K562 (cell line): Measurements from ENCODE around the gene TMEM30A. TPM values are rescaled to one million over a fixed set of nuclear protein-coding genes. Genes with fewer than 3 reads are reported as not detected.

Experiments
- ATAC-seq: fragments of 200-7000 bp; cut with Tn5 transposase; 3 replicates; pipeline ENCODE4 v1.9.1; 2020; ENCODE audit warnings: moderate library complexity
- BruUV-seq: library from RNA; stranded (reverse); fragments of 400-500 nt; replicated peaks from 2 replicates; lab custom pipeline; 2021; lab: Mats Ljungman, UMichigan
- CTCF ChIA-PET: fragments of 300-600 bp; formaldehyde crosslinking; extraction: SDS; loops from one replicate; lab custom pipeline; 2021; ENCODE audit warnings: low intra/inter-chr PET ratio; lab: Yijun Ruan, JAX
- POLR2A ChIA-PET: fragments of 300-600, 350-650 bp; sonication (Branson Sonifier 250); formaldehyde crosslinking; extraction: SDS; loops from one replicate; lab custom pipeline; 2021; ENCODE audit warnings: antibody characterized with exemption, inconsistent platforms; lab: Yijun Ruan, JAX
- DNase-seq, 4 experiments: peaks; one replicate each; pipeline versions ENCODE4 v3.0.0 to v3.0.0-alpha.2; 2011 to 2018; ENCODE audit warnings: low spot score in 3 of 4, mixed read lengths in 3 of 4; ENCODE audit errors: extremely low read depth in 1 of 4
- FAIRE-seq: peaks from 2 replicates; lab custom pipeline; 2011; peaks lifted over from hg19 to GRCh38; lab: Jason Lieb, UNC
- H2AFZ ChIP-seq: 2 replicates; pipeline ENCODE4 v1.6.0; 2011; ENCODE audit warnings: low read depth, low read length, control low read depth, inconsistent platforms
- H3K27ac ChIP-seq: fragments of 200-600 bp; 3 replicates; pipeline ENCODE4 v1.8.0; 2011; ENCODE audit warnings: low read depth, mild to moderate bottlenecking, control low read depth, inconsistent platforms, low read length, moderate library complexity, mixed read lengths; ENCODE audit errors: extremely low read depth
- H3K27me3 ChIP-seq, 2 experiments: fragments of 300-600 bp in 1 of 2; 2 replicates in 1 of 2; 3 replicates in 1 of 2; pipeline versions ENCODE4 v1.6.0 to v1.8.0; 2011; ENCODE audit warnings: inconsistent platforms in 2 of 2, low read length in 2 of 2, mild to moderate bottlenecking in 1 of 2, mixed read lengths in 1 of 2, moderate library complexity in 1 of 2; ENCODE audit not compliant: control insufficient read depth in 2 of 2, insufficient read depth in 2 of 2
- H3K36me3 ChIP-seq: fragments of 300-600 bp; 3 replicates; pipeline ENCODE4 v1.8.0; 2011; ENCODE audit warnings: mild to moderate bottlenecking, low read length, inconsistent platforms; ENCODE audit not compliant: control insufficient read depth, insufficient read depth
- H3K4me1 ChIP-seq, 2 experiments: fragments of 200-600 bp in 1 of 2; replicated peaks in 1 of 2; 2 replicates in 1 of 2; 3 replicates in 1 of 2; pipeline versions ENCODE4 v1.5.1 to v1.8.0; 2011; ENCODE audit warnings: inconsistent platforms in 2 of 2, low read length in 2 of 2, mild to moderate bottlenecking in 1 of 2, mixed read lengths in 1 of 2, moderate library complexity in 1 of 2; ENCODE audit not compliant: control insufficient read depth in 2 of 2, insufficient read depth in 2 of 2
- H3K4me2 ChIP-seq: 2 replicates; pipeline ENCODE4 v1.6.1; 2011; ENCODE audit warnings: low read length, control low read depth, inconsistent platforms, mixed read lengths; ENCODE audit not compliant: insufficient read depth
- H3K4me3 ChIP-seq: fragments of 200-600 bp; sonication (generic), shearing (Covaris generic); 2 replicates; pipeline ENCODE4 v1.5.1; 2016; ENCODE audit warnings: control low read depth, inconsistent platforms
- H3K79me2 ChIP-seq: fragments of 200-600 bp; 3 replicates; pipeline ENCODE4 v1.8.0; 2011; ENCODE audit warnings: low read length, inconsistent platforms; ENCODE audit not compliant: control insufficient read depth, insufficient read depth
- H3K9ac ChIP-seq, 2 experiments: 2 replicates each; pipeline versions ENCODE4 v1.6.0 to v1.6.1; 2011; ENCODE audit warnings: low read depth in 2 of 2, low read length in 2 of 2, control low read depth in 1 of 2, inconsistent platforms in 1 of 2, mild to moderate bottlenecking in 1 of 2, mixed read lengths in 1 of 2; ENCODE audit not compliant: insufficient read depth in 1 of 2
- H3K9me1 ChIP-seq: one replicate; pipeline ENCODE4 v1.6.0; 2011; ENCODE audit warnings: inconsistent platforms, mild to moderate bottlenecking, low read length, moderate library complexity; ENCODE audit not compliant: control insufficient read depth, insufficient read depth
- H3K9me3 ChIP-seq: replicated peaks from 2 replicates; pipeline ENCODE4 v1.5.1; 2011; ENCODE audit warnings: low read depth, low read length, inconsistent platforms; ENCODE audit not compliant: control insufficient read depth, insufficient read depth
- H4K20me1 ChIP-seq: replicated peaks from 2 replicates; pipeline ENCODE4 v1.6.1; 2011; ENCODE audit warnings: low read length, inconsistent platforms, mixed read lengths; ENCODE audit not compliant: control insufficient read depth, insufficient read depth
- FOXA3 ChIP-seq, 2 experiments: fragments of 450-650 bp in 1 of 2; sonication (generic) in 1 of 2; formaldehyde crosslinking; IDR thresholded peaks in 1 of 2; conservative IDR thresholded peaks in 1 of 2; 2 replicates each; pipeline versions ENCODE4 v1.4.0 to v1.8.0; 2020 to 2022; ENCODE audit warnings: mild to moderate bottlenecking in 2 of 2, missing genetic modification reagents in 1 of 2
- GTF2E2 ChIP-seq: fragments of 200-800 bp; sonication (Bioruptor generic); IDR thresholded peaks from 2 replicates; pipeline ENCODE4 v1.6.1; 2016; ENCODE audit warnings: missing genetic modification characterization, missing compliant biosample characterization
- PRPF4 ChIP-seq: fragments of 200-400 bp; formaldehyde crosslinking; IDR thresholded peaks from one replicate; pipeline ENCODE4 v1.6.1; 2017; ENCODE audit warnings: low read length, low read depth, mild to moderate bottlenecking; ENCODE audit not compliant: insufficient read depth, poor library complexity, severe bottlenecking
- THAP12 ChIP-seq: fragments of 250-450 bp; sonication (Bioruptor Pico); IDR thresholded peaks from 2 replicates; pipeline ENCODE4 v1.9.0; 2021; ENCODE audit warnings: mild to moderate bottlenecking, inconsistent platforms
- ZSCAN29 ChIP-seq: fragments of 450-650 bp; IDR thresholded peaks from 2 replicates; pipeline ENCODE4 v1.6.1; 2017
- WGBS: fragments of 100-300 bp; shearing (Covaris generic); methylation state at CpG from one replicate; pipeline ENCODE4 v1.1.6; 2016; ENCODE audit warnings: low coverage, mixed read lengths; ENCODE audit not compliant: insufficient coverage; ENCODE audit errors: missing lambda C conversion rate; 5-methylcytosine and 5-hydroxymethylcytosine counted together
- in situ Hi-C: fragments of 300-500 bp; cut with MboI; formaldehyde crosslinking; loops from 4 replicates; pipeline ENCODE4 v1.15.0; 2018; ENCODE audit warnings: inconsistent platforms, mixed read lengths
- intact Hi-C: fragments of 100-400 bp; cut with micrococcal nuclease; formaldehyde crosslinking; loops from 2 replicates; pipeline ENCODE4 v1.14.2; 2022
- polyA plus RNA-seq, 8 experiments: library from polyadenylated mRNA; depleted of rRNA in 4 of 8; stranded (reverse) in 5 of 8; unstranded in 3 of 8; fragments of >200 nt; fragmentation: Nextera tagmentation in 2 of 8; fragmentation: Illumina TruSeq in 1 of 8; extraction: Ambion mirVana in 2 of 8; extraction: Trizol in 1 of 8; gene quantifications; 2 replicates each; pipeline versions ENCODE4 v1.2.1 to v1.2.3, GENCODE V29; 2011 to 2014; ENCODE audit warnings: inconsistent platforms in 1 of 8, missing spikeins in 1 of 8
- total RNA-seq, 7 experiments: library from RNA; depleted of rRNA in 6 of 7; stranded (reverse); fragments of >200 nt in 6 of 7; fragmentation: Illumina TruSeq in 2 of 7; extraction: Trizol in 2 of 7; gene quantifications; 2 replicates each; pipeline versions ENCODE4 v1.2.1 to v1.2.3, GENCODE V29; 2011 to 2021; ENCODE audit warnings: low replicate concordance in 1 of 7
- TF ChIP-seq, protein P1 (sequence below): fragments of 250-450 bp; sonication (Bioruptor Pico); IDR thresholded peaks from 2 replicates; pipeline ENCODE4 v1.9.0; 2021; ENCODE audit warnings: mild to moderate bottlenecking
- TF ChIP-seq, protein P2 (sequence below), 2 experiments: fragments of 450-650 bp in 1 of 2; sonication (generic) in 1 of 2; formaldehyde crosslinking; conservative IDR thresholded peaks; 2 replicates each; pipeline versions ENCODE4 v1.4.0 to v1.8.1; 2020 to 2022; ENCODE audit warnings: mild to moderate bottlenecking in 1 of 2, missing genetic modification reagents in 1 of 2

The TMEM30A gene
- total and polyA plus RNA-seq, 9 of the 15 experiments (the other 6 are each of a cell fraction or from before 2014, with no cell fraction given) = 6.5 to 31.2 (median 16.3) TPM

DNA sequence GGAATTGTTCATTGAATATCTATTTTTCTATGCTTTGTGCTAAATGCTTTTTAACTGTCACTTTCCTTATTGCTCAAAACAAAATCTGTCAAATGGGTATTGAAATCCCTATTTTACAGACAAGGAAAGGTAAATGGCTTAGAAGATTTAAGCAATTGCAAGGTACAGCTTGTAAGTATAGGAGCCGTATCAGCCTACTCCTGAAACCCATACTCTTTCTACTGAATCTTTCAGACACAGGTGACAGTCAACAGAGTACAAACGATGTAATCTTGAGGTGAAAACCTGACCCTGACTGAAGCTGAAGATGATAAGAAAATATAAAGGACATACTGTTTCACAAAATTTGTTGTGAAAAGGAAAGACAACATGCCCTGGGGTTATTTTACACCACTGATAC is 34.0 kb downstream of the TMEM30A start:
- Histone ChIP-seq H2AFZ (no peak overlapping the region), H3K36me3 (peaks cover 15% of the 10 kb centered on the region; the same call in 1 of the 3 replicates), H4K20me1 (no peaks in the 10 kb centered on the region), H3K27ac (no peak overlapping the region), H3K4me2 (no peak overlapping the region), H3K4me3 (no peak overlapping the region), H3K79me2 (no peaks in the 10 kb centered on the region), H3K9ac (no peak overlapping the region), H3K27me3 (no peaks in the 10 kb centered on the region), H3K9me3 (no peaks in the 10 kb centered on the region), H3K9me1 (no peaks in the 10 kb centered on the region), H3K4me1 (no peaks in the 10 kb centered on the region)
- intact Hi-C loops = no loop called here
- no peak for DNase-seq
- WGBS = 43% methylated on average over 2 of the region's 2 CpGs
- POLR2A ChIA-PET = no interaction called here
- in situ Hi-C loops = no loop called here
- no peak for FAIRE-seq
- CTCF ChIA-PET = no interaction called here
- BruUV-seq = no TSS peak
- no peak for ATAC-seq
- no peak for TF ChIP-seq THAP12
- TF ChIP-seq PRPF4 = no peak
- no peak for TF ChIP-seq ZSCAN29

GRCh38 chr6:75249837-75250236 is 34.8 kb downstream of the TMEM30A start:
- H3K9me3 ChIP-seq = no peaks in the 10 kb centered on the region
- no peak overlapping the region for H3K9ac ChIP-seq
- DNase-seq (no peak), ATAC-seq (no peak), FAIRE-seq (no peak)
- H3K9me1 ChIP-seq = no peaks in the 10 kb centered on the region
- CTCF ChIA-PET = no interaction called here
- H2AFZ ChIP-seq = no peak overlapping the region
- no peaks in the 10 kb centered on the region for H3K4me1 ChIP-seq
- no peak overlapping the region for H3K27ac ChIP-seq
- H3K79me2 ChIP-seq = no peaks in the 10 kb centered on the region
- no peaks in the 10 kb centered on the region for H4K20me1 ChIP-seq
- H3K36me3 ChIP-seq = peaks cover 10% of the 10 kb centered on the region; the same call in 1 of the 3 replicates
- in situ Hi-C loops = no loop called here
- BruUV-seq = no TSS peak
- intact Hi-C loops = no loop called here
- H3K4me2 ChIP-seq = no peak overlapping the region
- no peak overlapping the region for H3K4me3 ChIP-seq
- no peaks in the 10 kb centered on the region for H3K27me3 ChIP-seq
- POLR2A ChIA-PET = no interaction called here
- TF ChIP-seq, protein P1, sequence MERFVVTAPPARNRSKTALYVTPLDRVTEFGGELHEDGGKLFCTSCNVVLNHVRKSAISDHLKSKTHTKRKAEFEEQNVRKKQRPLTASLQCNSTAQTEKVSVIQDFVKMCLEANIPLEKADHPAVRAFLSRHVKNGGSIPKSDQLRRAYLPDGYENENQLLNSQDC = no peak
- TF ChIP-seq GTF2E2 (tag) (no peak), FOXA3 (CRISPR knock-in tag; conservative IDR thresholded peaks at IDR 0.05 in 1 of 2, IDR thresholded peaks at IDR 0.05 in 1 of 2) (no peak)
- TF ChIP-seq, protein P2, sequence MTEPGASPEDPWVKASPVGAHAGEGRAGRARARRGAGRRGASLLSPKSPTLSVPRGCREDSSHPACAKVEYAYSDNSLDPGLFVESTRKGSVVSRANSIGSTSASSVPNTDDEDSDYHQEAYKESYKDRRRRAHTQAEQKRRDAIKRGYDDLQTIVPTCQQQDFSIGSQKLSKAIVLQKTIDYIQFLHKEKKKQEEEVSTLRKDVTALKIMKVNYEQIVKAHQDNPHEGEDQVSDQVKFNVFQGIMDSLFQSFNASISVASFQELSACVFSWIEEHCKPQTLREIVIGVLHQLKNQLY (CRISPR knock-in tag; conservative IDR thresholded peaks at IDR 0.05) = no peak
